ENCODE measurements around the gene ZFR2.

DNA sequence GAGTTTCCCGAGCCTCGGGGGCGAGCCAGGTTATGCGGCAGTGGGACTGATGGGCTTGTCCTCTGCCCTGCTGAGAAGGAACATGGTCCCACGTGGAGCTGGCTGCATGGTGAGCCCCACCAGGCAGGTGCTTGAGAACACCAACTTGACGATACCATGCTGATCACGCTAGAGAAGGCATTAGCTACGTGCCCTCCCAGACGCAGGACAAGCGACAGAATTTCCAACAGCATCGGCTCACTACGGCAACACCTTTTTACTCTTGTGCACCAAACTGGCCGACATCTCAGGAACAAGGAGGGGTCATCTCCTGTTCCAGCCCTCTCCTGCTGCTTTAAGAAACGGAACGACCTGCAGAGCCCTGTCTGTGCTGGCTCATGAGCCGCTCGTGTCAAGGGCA, 8.3 kb downstream of the ZFR2 start:
- no peak for TF ChIP-seq CBX3 (IDR thresholded peaks at IDR 0.05; ENCODE audit: borderline replicate concordance, low read depth)
- no peak for TF ChIP-seq ESRRA (IDR thresholded peaks at IDR 0.05; ENCODE audit: low read length)
- no peak for TF ChIP-seq EZH2 (IDR thresholded peaks at IDR 0.05; ENCODE audit: borderline replicate concordance, control insufficient read depth, low read depth, low read length)
- no peak for TF ChIP-seq POLR2AphosphoS5 (IDR thresholded peaks at IDR 0.05; ENCODE audit: low read length)
- TF ChIP-seq SREBF2 (IDR thresholded peaks at IDR 0.05; ENCODE audit: low read length), result no peak
- no peak for TF ChIP-seq NFIC (IDR thresholded peaks at IDR 0.05; ENCODE audit: low read depth, low read length)
- TF ChIP-seq, protein P1, sequence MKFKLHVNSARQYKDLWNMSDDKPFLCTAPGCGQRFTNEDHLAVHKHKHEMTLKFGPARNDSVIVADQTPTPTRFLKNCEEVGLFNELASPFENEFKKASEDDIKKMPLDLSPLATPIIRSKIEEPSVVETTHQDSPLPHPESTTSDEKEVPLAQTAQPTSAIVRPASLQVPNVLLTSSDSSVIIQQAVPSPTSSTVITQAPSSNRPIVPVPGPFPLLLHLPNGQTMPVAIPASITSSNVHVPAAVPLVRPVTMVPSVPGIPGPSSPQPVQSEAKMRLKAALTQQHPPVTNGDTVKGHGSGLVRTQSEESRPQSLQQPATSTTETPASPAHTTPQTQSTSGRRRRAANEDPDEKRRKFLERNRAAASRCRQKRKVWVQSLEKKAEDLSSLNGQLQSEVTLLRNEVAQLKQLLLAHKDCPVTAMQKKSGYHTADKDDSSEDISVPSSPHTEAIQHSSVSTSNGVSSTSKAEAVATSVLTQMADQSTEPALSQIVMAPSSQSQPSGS (IDR thresholded peaks at IDR 0.05; ENCODE audit: low read length), result no peak
- TF ChIP-seq TAF1 (IDR thresholded peaks at IDR 0.05; ENCODE audit: borderline replicate concordance, low read depth, low read length), result no peak
- TF ChIP-seq, protein P2, sequence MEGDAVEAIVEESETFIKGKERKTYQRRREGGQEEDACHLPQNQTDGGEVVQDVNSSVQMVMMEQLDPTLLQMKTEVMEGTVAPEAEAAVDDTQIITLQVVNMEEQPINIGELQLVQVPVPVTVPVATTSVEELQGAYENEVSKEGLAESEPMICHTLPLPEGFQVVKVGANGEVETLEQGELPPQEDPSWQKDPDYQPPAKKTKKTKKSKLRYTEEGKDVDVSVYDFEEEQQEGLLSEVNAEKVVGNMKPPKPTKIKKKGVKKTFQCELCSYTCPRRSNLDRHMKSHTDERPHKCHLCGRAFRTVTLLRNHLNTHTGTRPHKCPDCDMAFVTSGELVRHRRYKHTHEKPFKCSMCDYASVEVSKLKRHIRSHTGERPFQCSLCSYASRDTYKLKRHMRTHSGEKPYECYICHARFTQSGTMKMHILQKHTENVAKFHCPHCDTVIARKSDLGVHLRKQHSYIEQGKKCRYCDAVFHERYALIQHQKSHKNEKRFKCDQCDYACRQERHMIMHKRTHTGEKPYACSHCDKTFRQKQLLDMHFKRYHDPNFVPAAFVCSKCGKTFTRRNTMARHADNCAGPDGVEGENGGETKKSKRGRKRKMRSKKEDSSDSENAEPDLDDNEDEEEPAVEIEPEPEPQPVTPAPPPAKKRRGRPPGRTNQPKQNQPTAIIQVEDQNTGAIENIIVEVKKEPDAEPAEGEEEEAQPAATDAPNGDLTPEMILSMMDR (IDR thresholded peaks at IDR 0.05 in 2 of 3, conservative IDR thresholded peaks at IDR 0.05 in 1 of 3; ENCODE audit: control insufficient read depth in 2 of 3, extremely low read depth in 1 of 3, insufficient read depth in 1 of 3, low read depth in 3 of 3, low read length in 3 of 3), result no peak
- no peak for TF ChIP-seq USF2 (IDR thresholded peaks at IDR 0.05; ENCODE audit: borderline replicate concordance, low read depth, low read length)
- no peak for TF ChIP-seq EP300 (IDR thresholded peaks at IDR 0.05; ENCODE audit: borderline replicate concordance in 1 of 2, control insufficient read depth in 1 of 2, low read depth in 2 of 2, low read length in 2 of 2)
- TF ChIP-seq BRCA1 (IDR thresholded peaks at IDR 0.05; ENCODE audit: low read depth, low read length), result no peak
- no peak for TF ChIP-seq BCL11A (IDR thresholded peaks at IDR 0.05; ENCODE audit: low read depth, low read length)
